GM12878 (cell line): ENCODE data around the gene TBC1D8. TPM values are rescaled to one million over a fixed set of nuclear protein-coding genes. Genes with fewer than 3 reads are reported as not detected.

Experiments
- BCLAF1 ChIP-seq: fragments of 450-650 bp; IDR thresholded peaks from 2 replicates; pipeline ENCODE4 v1.6.1; 2017; ENCODE audit warnings: antibody characterized with exemption, mild to moderate bottlenecking, moderate library complexity
- BHLHE40 ChIP-seq, 2 experiments: fragments of 450-650 bp in 1 of 2; IDR thresholded peaks; 2 replicates each; pipeline ENCODE4 v1.6.1; 2011 to 2017; ENCODE audit warnings: low read depth in 2 of 2, borderline replicate concordance in 1 of 2, improper control_type of control experiment in 1 of 2, low read length in 1 of 2, mild to moderate bottlenecking in 1 of 2
- CBX5 ChIP-seq: sonication (generic); IDR thresholded peaks from 2 replicates; pipeline ENCODE4 v1.6.1; 2016; ENCODE audit warnings: low read depth, moderate library complexity, mild to moderate bottlenecking, inconsistent platforms
- PML ChIP-seq: IDR thresholded peaks from 2 replicates; pipeline ENCODE4 v1.6.1; 2012; ENCODE audit warnings: low read length, inconsistent platforms
- ZNF592 ChIP-seq: fragments of 450-650 bp; IDR thresholded peaks from 2 replicates; pipeline ENCODE4 v1.6.1; 2017; ENCODE audit warnings: mild to moderate bottlenecking, moderate library complexity
- polyA plus RNA-seq, 11 experiments: library from polyadenylated mRNA; depleted of rRNA in 4 of 11; unstranded in 6 of 11; stranded (reverse) in 5 of 11; fragments of >200 nt; fragmentation: Nextera tagmentation in 4 of 11; fragmentation: Illumina TruSeq in 1 of 11; extraction: Ambion mirVana in 4 of 11; extraction: Trizol in 1 of 11; gene quantifications; 1 replicate in 1 of 11; 2 replicates in 10 of 11; pipeline versions ENCODE4 v1.2.1 to v1.2.3, GENCODE V29; 2011 to 2016; ENCODE audit warnings: inconsistent platforms in 2 of 11, missing spikeins in 2 of 11, low read depth in 1 of 11
- total RNA-seq, 4 experiments: library from RNA; depleted of rRNA in 3 of 4; stranded (reverse); fragments of >200 nt in 3 of 4; fragmentation: Illumina TruSeq in 1 of 4; extraction: Trizol in 1 of 4; gene quantifications; 2 replicates each; pipeline versions ENCODE4 v1.2.1 to v1.2.3, GENCODE V29; 2013 to 2021

TBC1D8 gene
- total and polyA plus RNA-seq, 10 of the 15 experiments (the other 5 are each of a cell fraction or from before 2014, with no cell fraction given): 0.80 to 4.9 (median 4.4) TPM

- TF ChIP-seq ZNF592: no peak
- no peak for TF ChIP-seq CBX5
- no peak for TF ChIP-seq PML
- TF ChIP-seq BCLAF1: no peak
- no peak for TF ChIP-seq BHLHE40 (IDR thresholded peaks at IDR 0.05; ENCODE audit: borderline replicate concordance in 1 of 2, low read depth in 2 of 2, low read length in 1 of 2)
- TF ChIP-seq, all 136 proteins: peak for 0
Measured at GRCh38 chr2:101014264-101014857, 136.8 kb downstream of the TBC1D8 start (continued).
